Colonic mucosa (tissue), 4 donors: ENCODE measurements around the gene CBLL1. TPM values are rescaled to one million over a fixed set of nuclear protein-coding genes. Genes with fewer than 3 reads are reported as not detected.

ENCODE experiments used
- DNase-seq: peaks from one replicate; pipeline ENCODE4 v3.0.0-alpha.2; 2020
- H3K27ac ChIP-seq: fragments of 200-600 bp; one replicate; pipeline ENCODE4 v1.8.0; 2021
- H3K27me3 ChIP-seq: fragments of 200-600 bp; one replicate; pipeline ENCODE4 v1.8.0; 2021
- H3K36me3 ChIP-seq: fragments of 200-600 bp; one replicate; pipeline ENCODE4 v1.8.0; 2021
- H3K4me1 ChIP-seq: fragments of 200-600 bp; one replicate; pipeline ENCODE4 v1.8.0; 2021; ENCODE audit warnings: mild to moderate bottlenecking
- H3K4me3 ChIP-seq: fragments of 200-600 bp; one replicate; pipeline ENCODE4 v1.8.0; 2021
- H3K9ac ChIP-seq, 2 donors: one replicate each; pipeline ENCODE4 v1.7.0; 2013; ENCODE audit warnings: control low read depth in 2 of 2, low read depth in 2 of 2, low read length in 2 of 2
- H3K9me3 ChIP-seq: fragments of 200-600 bp; one replicate; pipeline ENCODE4 v1.8.0; 2021
- CTCF ChIP-seq: fragments of 200-600 bp; IDR thresholded peaks from one replicate; pipeline ENCODE4 v1.8.0; 2022; ENCODE audit warnings: antibody characterized with exemption, mild to moderate bottlenecking
- intact Hi-C: fragments of 100-400 bp; cut with DNase I; formaldehyde crosslinking; loops from one replicate; pipeline ENCODE4 v1.14.1; 2022
- total RNA-seq, 2 donors: library from RNA; stranded (reverse); fragmentation: NEBNext Ultra II Directional in 1 of 2; extraction: Animal tissue kit (Norgen Biotek cat#: 25700) in 1 of 2; gene quantifications; one replicate each; pipeline ENCODE4 v1.2.1, GENCODE V29; 2021
- donor health status: healthy.
- donor health status: DM: no; HTN: no; CAD: no.
- donor health status: DM: no; HTN: no; CAD: no.

The CBLL1 gene
- total RNA-seq, 2 donors from 2014 or later = 21.5 to 23.2 TPM

- no peak for DNase-seq
- H3K27me3 ChIP-seq = no peaks in the 10 kb centered on the region
- no peaks in the 10 kb centered on the region for H3K4me1 ChIP-seq
- no peak overlapping the region for H3K9ac ChIP-seq
- no peak overlapping the region for H3K4me3 ChIP-seq
- no peak overlapping the region for H3K27ac ChIP-seq
- H3K36me3 ChIP-seq = no peaks in the 10 kb centered on the region
- H3K9me3 ChIP-seq = no peaks in the 10 kb centered on the region
- intact Hi-C loops = no loop called here
- TF ChIP-seq CTCF = no peak
Observed at GRCh38 chr7:107783648-107784047, 39.7 kb downstream of the CBLL1 start.

GRCh38 chr7:107785170-107785569 is 41.2 kb downstream of the CBLL1 start:
- intact Hi-C loops = no loop called here
- H3K4me3 ChIP-seq = no peak overlapping the region
- no peak for TF ChIP-seq CTCF

GRCh38 chr7:107785926-107786325 is 42.0 kb downstream of the CBLL1 start:
- DNase-seq = no peak
- TF ChIP-seq CTCF = no peak

More at GRCh38 chr7:107785170-107785569, 41.2 kb downstream of the CBLL1 start:
- Histone ChIP-seq H3K27me3 (no peaks in the 10 kb centered on the region), H3K36me3 (no peaks in the 10 kb centered on the region), H3K9ac (no peak overlapping the region), H3K27ac (no peak overlapping the region), H3K4me1 (no peaks in the 10 kb centered on the region), H3K9me3 (no peaks in the 10 kb centered on the region)
- no peak for DNase-seq

GRCh38 chr7:107788216-107788615 is 44.3 kb downstream of the CBLL1 start:
- DNase-seq = no peak
- Histone ChIP-seq H3K36me3 (no peaks in the 10 kb centered on the region), H3K4me1 (no peaks in the 10 kb centered on the region), H3K4me3 (no peak overlapping the region), H3K9ac (no peak overlapping the region), H3K27me3 (no peaks in the 10 kb centered on the region), H3K9me3 (no peaks in the 10 kb centered on the region), H3K27ac (no peak overlapping the region)
- TF ChIP-seq CTCF = no peak
- intact Hi-C loops = no loop called here

More at GRCh38 chr7:107785926-107786325, 42.0 kb downstream of the CBLL1 start:
- Histone ChIP-seq H3K27me3 (no peaks in the 10 kb centered on the region), H3K36me3 (no peaks in the 10 kb centered on the region), H3K9ac (no peak overlapping the region), H3K27ac (no peak overlapping the region), H3K4me3 (no peak overlapping the region), H3K9me3 (no peaks in the 10 kb centered on the region), H3K4me1 (no peaks in the 10 kb centered on the region)
- intact Hi-C loops = no loop called here

GRCh38 chr7:107788662-107789061 is 44.7 kb downstream of the CBLL1 start:
- TF ChIP-seq CTCF = no peak
- no peak overlapping the region for H3K9ac ChIP-seq
- H3K9me3 ChIP-seq = no peaks in the 10 kb centered on the region
- no peak overlapping the region for H3K27ac ChIP-seq
- H3K27me3 ChIP-seq = no peaks in the 10 kb centered on the region
- no peak overlapping the region for H3K4me3 ChIP-seq
- no peaks in the 10 kb centered on the region for H3K4me1 ChIP-seq
- intact Hi-C loops = no loop called here
- H3K36me3 ChIP-seq = no peaks in the 10 kb centered on the region
- DNase-seq = no peak

- intact Hi-C loops = no loop called here
- no peak for DNase-seq
- Histone ChIP-seq H3K36me3 (no peaks in the 10 kb centered on the region), H3K4me3 (no peak overlapping the region), H3K9ac (no peak overlapping the region), H3K4me1 (no peaks in the 10 kb centered on the region), H3K27ac (no peak overlapping the region), H3K27me3 (no peaks in the 10 kb centered on the region), H3K9me3 (no peaks in the 10 kb centered on the region)
- TF ChIP-seq CTCF = no peak
Observed at GRCh38 chr7:107789647-107790046, 45.7 kb downstream of the CBLL1 start.
